NCI-H2081 treated with DMSO at 0.1 percent for 48 hours (cell line): ENCODE data around the gene SPINT1.
A peak's percentile ranks its signal among the peaks of the same experiment; 100 is the strongest.

Experiments used
- DNase-seq: peaks from one replicate; lab custom pipeline; 2025; lab: John Stamatoyannopoulos, UW

The SPINT1 gene

DNA sequence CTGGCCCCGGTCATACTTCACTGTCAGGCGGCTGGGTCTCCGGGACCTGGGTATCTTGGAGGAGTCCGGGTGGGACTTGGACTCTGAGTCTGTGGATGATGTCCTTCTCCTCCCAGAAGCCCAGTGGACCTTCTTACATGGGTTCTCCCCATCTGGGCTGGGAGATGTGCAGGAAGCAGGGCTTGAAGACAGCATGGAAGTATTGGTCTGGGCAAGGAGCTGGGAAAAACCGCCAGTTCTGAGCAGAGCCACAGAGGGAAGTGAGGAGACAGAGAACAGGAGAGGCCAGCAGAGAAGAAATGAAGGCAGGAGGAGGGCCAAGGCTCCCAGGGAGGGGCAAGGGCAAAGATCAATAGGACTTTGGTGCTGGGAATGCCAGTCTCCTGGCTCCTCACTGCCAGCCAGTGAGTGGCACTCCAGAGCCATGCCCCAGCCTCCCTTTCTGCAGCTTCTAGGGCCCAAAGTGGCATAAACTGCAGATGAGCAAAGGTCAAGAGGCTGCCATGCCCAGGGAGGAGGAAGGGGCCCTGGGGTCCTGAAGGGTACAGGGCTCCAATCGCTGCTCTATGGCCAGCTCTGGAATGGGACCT is 15.3 kb upstream of the SPINT1 start, which contains the start of gene PPP1R14D:
Gene PPP1R14D, minus strand, starts transcription at position 262 of the 590 bp plus-strand sequence. Its CDS starts 67 bp downstream, at position 195.
- no peak for DNase-seq

DNA sequence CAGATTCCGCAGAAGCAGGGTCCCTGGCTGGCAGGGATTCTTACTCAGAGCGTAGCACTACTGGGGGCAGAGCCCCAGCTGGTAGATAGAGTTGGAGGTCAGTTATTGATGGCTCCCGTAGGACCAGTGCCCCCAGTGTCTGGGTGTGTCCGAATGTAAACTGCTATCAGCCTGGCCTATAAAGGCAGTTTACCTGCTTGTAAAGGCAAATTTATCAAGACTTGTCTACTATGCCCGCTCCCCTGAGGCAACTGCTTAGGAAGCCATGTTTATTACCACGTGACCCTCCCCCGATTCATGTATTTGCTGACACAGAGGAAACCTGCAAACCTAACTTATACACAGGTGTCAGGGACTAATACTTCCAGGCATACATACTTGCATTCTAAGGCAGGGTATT is 14.7 kb upstream of the SPINT1 start:
- DNase-seq = no peak

DNA sequence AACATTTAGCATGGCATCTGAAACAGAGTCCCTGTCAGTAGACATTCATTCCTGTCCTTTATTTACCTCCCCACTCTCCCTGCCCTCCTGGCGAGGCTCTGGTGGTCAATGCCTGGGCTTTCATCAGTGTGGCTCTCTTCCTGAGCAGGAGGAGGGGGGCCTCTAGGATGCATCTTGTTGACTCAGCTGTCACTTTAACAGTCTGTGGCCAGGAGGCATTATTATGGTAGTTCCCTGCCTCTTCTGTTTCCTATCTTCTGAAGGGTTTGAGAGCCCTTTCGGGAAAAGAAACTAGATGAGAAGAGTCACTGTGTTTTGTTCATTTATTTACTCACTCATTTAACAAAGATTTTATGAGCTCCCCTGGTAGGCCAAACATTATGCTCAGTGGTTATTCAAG is 13.0 kb upstream of the SPINT1 start:
- DNase-seq = peak; percentile 87

DNA sequence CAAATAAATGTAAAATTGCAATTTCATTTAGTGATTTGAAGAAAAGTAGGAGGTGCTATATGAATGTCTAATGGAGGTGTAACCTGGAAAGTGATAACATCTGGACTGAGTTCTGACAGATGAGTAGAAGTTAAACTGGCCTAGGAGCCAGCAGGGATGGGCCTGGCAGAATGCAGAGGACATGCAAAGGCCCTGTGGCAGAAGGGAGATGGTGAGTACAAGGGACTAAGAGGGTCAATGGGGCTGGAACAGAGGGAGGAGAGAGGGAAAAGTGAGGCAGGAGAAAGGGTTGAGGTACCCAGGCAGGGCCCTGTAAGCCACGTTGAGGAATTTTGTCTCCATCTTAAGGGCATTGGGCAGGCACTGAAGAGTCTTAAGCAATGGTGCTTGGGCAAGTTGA is 12.0 kb upstream of the SPINT1 start:
- DNase-seq = no peak

DNA sequence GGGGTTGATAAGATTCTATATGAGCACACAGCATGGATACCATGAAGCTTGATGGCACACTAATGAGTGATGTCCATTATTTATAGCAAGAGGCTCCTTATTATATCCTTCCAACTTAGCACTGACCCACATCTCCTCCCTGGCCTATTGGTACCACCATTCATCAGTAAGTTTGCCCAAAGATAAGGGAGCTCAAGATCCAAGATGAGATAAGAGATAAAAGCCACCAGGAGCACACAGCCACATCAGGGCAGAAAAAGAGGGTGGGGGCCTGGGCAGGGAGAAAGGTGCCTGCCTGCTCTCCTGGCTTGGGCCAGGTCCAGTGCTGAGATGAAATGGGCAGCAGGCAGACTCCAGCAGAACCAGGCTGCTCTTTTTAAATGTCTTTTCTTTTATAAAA is 10.9 kb upstream of the SPINT1 start:
- DNase-seq = no peak

DNA sequence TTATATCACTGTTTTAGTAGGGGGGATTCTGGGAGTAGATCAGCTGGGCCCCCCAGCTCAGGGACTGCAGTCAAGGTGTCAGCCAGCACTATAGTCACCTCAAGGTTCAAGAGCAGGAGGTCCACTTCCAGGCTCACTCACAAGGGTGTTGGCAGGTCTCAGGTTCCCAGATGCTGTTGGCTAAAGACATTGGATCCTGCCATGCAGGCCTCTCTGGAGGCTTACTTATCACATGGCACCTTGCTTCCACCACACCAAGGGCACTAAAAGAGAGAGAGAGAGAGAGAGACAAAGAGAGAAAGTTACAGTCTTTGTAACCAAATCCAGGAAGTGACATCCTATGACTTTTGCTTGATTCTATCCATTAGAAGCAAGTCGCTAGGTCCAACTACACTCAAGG is 7.8 kb upstream of the SPINT1 start:
- DNase-seq = no peak

DNA sequence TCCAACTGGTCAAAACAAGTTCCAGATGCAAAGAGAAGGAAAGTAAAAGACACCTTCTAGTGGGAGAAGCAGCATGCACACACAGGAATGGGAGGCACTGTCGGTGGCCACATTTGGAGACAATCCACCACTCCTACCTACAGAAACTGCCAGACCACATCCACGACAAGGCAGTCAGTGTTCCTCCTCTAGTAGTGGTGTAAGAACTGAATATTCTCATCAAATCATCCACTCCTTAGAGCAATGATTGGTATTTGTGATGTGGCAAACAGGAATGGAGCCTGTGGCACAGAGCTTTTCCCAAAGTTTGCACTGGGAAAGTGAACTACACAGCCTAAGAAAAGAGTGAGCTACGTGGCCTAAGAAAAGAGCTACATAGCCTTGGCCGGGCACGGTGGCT is 5.1 kb upstream of the SPINT1 start:
- no peak for DNase-seq

DNA sequence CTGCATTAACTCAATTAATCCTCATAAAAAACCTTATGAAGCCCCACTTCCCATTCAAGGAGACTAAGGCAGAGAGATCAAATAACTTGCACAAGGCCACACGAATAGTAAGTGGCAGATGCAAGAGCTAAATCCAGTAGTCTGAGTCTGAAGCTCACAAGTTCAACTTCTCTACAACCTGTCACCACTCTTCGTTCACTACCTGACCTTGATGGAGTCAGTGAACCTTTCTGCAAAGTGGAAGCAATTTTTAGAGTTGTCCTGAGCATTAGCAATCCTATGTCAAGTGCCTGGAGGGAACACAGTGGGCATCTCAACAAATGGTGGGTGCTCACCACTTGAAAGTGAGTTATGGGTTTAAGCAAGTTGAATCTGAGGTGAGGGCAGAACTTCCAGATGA is 2.1 kb upstream of the SPINT1 start:
- DNase-seq = no peak

DNA sequence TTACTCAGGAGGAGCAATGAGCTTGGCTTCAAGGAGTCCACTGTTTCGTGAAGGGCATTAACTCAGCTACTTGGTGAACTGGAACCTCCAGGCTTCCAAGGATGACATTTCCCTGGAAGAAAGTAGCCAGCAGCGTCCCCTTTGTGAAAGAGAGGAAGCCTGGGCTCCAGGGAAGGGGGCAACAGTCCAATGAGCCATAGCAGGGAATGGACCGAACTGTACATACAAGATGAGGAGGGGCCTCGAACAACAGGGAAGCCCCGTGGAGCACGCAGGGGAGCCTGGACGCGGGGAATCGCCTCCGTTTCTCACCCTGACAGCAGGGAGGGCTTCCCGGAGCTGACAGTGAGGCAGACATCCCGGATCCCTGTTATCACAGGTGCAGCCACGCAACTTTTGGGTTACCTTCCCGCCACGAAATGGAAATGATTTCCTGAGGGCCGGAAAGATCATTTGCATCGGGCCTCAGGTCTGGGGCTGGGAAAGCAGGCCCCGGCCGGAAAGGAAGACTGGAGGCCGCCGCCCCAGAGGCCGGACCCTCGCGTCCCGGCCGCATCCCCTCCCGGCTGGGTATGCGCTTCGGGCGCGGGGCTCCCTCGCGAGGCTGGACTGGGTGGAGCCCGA is 475 bp upstream of the SPINT1 start:
- no peak for DNase-seq

DNA sequence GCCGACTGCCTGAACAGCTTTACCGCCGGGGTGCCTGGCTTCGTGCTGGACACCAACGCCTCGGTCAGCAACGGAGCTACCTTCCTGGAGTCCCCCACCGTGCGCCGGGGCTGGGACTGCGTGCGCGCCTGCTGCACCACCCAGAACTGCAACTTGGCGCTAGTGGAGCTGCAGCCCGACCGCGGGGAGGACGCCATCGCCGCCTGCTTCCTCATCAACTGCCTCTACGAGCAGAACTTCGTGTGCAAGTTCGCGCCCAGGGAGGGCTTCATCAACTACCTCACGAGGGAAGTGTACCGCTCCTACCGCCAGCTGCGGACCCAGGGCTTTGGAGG is 815 bp downstream of the SPINT1 start:
- DNase-seq = no peak

DNA sequence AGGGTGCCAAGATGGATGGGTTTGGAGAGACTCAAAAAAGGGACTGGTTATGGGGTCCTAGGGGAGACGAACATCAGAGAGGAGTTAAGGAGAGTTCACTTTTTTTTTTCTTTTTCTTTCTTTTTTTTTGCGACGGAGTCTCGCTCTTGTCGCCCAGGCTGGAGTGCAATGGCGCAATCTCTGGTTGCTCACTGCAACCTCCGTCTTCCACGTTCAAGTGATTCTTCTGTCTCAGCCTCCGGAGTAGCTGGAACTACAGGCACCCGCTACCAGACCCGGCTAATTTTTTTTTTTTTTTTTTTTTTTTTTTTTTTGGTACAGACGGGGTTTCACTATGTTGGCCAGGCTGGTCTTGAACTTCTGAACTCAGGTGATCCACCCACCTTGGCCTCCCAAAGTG is 1.2 kb downstream of the SPINT1 start:
- DNase-seq = no peak

DNA sequence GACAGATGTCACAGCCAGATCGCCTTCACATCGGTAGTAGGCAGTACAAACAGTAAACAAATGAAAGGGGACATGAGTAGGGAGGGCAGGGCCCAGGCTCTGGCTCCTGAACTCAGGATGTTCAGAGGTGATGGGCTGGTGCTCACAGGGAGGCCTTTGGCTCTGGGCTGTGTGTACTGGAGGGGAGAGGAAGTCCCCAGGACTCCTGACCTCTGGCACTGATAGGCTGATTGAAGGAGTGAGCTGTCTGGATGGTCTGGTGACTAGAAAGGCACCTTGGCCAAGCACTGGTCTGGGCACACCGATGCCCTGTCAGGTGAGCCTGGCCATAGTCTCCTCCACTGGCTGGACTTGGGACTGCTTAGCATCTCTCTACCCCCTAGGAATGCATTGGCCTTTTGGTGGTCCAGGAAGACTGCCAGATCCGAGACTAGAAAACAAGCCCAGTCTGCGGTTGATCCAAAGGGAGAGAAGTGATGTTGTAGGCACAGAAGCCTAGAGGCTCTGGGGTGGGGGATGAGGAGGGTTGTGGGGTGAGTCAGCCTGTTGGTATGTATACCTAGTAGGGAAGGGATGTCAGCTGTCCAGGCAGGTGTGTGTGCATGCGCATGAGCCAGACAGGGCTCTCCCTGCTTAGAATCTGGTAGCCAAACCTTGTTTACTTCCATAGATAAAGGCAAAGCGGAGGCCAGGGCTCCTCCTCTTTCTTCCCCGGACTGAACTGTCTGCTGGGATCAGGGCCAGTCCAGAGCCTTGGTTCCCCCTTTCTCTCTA is 1.9 kb downstream of the SPINT1 start:
- no peak for DNase-seq

DNA sequence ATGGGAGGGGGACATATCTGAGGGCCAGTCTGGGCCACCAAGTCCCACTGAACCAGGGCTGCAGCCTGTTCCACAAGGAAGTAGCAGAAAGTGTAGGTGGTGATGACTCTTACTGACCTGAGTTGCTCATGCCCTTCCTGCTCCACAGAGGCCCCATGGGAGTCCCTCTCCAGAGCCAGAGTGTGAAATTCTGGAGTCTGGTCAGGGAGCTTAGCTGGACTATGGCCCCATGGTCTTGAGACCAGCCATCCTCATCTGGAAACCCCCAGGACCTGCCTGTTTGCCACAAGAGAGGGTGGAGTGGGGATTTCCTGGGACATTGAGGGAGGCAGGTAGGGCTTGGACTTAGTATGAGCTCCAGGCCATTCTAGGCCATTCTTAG is 3.0 kb downstream of the SPINT1 start:
- no peak for DNase-seq

DNA sequence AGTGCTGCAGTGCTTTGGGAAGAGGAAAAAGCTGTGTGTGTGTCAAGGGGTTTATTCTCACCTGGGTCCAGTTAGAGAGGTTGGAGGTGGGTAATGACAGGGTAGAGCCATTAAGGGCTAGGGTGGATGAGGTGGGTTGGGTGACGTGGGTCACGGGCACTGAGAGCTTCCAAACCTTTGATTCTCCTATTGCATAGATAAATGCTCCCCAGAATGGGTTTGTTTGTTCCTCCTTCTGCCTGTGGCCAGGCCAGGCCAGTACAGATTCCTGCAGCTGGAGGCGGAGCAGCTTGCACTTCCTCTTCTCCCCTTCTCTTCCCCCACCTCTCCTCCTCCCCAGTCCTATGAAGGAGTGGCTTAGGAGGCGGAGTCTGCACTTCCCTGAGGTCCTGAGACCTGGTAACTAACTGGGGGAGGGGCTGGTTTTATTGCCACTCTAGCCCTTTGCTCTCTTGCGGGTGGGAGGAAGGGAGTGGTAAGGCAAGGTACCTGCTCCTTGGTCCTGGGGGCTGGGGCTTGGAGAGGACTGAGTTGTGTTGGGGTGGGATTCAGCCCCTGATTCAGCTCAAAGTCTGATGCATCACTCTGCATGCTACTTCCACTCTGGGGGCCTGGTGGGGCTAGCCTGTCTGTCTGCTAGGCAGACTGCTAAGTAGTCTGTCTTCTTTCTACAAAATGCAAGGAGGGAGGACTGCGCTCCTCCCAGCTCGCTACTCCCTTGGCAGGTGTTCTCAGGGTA is 3.5 kb downstream of the SPINT1 start:
- no peak for DNase-seq

DNA sequence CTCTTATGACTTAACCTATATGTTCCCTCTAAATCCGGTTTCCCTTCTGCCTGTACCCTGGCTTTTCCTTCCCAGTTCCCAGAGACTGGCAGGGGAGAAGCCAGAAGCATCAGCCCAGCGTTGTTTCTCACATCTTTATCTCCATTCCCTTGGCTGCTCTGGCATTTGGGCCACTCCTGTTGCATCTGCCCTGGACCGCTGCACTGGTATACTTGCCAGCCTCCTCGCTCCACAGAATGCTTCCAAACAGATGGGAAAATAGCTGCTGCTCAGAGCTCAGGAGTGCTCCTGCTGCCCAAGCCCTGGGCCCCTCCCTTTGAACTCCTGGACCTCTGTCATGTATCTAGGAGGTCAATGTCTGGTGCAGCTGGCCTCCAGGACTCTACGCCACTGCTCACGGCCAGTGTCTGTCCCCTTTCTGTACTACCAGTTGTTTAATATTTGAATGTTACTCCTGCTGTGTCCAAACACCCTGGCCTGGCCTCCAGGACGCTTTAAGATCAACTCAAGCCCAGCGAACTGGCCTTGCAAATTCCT is 6.8 kb downstream of the SPINT1 start:
- DNase-seq = no peak

DNA sequence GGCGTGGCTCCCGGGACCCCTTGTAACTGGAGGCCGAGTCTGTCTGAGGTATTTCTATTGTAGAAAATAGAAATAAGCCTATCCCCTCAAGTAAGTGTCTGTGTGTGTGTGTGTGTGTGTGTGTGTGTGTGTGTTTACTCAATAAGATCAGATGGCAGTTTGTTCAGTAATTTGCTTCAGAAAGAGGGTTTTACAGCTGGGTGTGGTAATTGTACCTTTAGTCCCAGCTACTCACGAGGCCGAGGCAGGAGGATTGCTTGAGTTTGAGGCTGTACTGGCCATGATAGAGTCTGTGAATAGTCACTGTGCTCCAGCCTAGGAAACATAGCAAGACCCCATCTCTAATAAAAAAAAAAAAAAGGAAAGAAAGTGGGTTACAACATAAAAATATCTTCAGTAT is 8.7 kb downstream of the SPINT1 start:
- DNase-seq = no peak

DNA sequence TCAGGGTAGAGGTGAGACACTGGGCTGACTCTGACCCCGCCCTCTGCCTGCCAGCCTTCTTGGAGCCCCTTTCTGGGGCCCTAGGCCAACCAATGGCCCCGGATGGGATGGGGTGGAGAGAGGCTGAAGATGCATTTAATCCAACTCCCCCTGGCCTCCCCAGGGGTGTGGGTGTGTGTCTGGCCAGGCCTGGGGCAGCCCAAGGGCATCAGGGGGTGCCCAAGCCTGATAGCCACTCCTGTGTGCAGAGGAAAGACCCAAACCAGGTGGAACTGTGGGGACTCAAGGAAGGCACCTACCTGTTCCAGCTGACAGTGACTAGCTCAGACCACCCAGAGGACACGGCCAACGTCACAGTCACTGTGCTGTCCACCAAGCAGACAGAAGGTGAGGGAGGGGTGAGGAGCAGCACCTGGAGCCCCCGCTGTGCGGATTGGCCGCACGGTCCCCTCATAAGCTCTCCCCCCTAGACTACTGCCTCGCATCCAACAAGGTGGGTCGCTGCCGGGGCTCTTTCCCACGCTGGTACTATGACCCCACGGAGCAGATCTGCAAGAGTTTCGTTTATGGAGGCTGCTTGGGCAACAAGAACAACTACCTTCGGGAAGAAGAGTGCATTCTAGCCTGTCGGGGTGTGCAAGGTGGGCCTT is 9.5 kb downstream of the SPINT1 start:
- no peak for DNase-seq

DNA sequence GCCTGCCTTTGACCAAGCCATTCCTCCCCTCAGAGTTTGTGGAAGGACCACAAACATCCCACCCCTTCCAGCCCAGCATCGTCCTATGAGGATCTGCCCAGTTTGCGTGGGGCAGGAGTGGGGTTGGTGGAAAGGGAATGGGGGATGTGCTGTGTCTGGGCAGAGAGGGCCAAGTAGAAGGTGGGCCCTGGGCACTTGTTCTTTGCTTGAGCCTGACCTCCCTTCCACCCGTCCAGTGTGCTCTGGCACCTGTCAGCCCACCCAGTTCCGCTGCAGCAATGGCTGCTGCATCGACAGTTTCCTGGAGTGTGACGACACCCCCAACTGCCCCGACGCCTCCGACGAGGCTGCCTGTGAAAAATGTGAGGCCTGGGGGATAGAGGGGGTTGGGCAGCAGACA is 10.3 kb downstream of the SPINT1 start:
- DNase-seq = no peak

DNA sequence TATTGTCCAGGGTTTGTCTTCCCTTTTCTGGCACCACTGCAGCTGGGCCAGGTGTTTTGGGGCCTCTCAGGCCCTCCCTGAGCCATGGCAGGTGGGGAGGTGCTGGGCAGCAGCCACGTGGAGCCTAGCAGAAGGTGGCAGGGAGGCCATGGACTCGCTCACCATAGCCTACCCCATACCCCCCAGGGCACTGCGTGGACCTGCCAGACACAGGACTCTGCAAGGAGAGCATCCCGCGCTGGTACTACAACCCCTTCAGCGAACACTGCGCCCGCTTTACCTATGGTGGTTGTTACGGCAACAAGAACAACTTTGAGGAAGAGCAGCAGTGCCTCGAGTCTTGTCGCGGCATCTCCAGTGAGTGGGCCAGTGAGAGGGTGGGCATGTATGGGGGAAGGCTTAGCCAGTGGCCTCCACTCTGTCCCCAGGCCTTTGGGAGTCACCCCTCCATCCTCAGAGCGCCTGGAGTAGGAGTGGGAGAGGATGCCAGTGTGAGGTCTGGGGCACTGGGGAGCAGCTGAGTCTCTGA is 11.9 kb downstream of the SPINT1 start:
- DNase-seq = no peak

DNA sequence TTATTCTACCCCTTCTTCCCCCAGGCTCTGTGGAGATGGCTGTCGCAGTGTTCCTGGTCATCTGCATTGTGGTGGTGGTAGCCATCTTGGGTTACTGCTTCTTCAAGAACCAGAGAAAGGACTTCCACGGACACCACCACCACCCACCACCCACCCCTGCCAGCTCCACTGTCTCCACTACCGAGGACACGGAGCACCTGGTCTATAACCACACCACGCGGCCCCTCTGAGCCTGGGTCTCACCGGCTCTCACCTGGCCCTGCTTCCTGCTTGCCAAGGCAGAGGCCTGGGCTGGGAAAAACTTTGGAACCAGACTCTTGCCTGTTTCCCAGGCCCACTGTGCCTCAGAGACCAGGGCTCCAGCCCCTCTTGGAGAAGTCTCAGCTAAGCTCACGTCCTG is 12.9 kb downstream of the SPINT1 start:
- DNase-seq = no peak

DNA sequence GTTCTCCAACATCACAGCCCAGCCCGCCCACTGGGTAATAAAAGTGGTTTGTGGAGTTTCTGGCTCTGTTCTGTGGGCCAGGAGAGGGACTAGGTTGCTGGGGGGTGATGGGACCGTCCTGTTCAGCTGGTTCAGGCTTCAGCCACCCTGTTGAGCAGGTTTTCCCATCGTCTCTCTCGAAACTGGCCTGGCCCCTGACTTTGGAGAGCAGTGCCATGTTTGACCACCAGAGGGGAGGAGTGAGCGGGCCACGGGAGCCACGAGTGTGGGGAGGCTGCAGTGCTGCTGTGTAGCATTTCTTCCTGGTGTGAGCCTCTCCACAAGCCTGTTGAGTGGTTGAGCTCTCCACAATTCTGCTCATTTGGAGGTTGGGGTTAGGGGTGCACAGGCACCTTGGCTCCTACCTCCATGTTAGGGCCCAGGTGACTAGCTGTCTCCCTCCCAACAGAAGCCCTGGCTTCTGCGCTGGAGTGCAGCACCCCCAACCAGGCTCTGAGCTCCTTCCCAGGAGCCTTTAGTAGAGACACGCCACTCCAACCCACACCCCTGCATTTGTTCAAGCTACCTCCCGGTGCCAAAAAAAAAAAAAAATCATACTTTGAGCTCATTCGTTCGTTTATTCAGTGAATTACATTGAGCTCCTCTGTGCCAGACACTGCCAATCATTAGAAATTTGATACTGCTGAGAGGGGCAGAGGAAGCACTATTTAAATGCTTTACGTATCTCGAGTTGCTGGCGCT is 13.9 kb downstream of the SPINT1 start:
- DNase-seq = no peak
